ENCODE data around the gene SMG7. TPM values are rescaled to one million over a fixed set of nuclear protein-coding genes. Genes with fewer than 3 reads are reported as not detected.

Gene SMG7
- polyA plus RNA-seq, 1 donor from 2014 or later, result 19.1 TPM

DNA sequence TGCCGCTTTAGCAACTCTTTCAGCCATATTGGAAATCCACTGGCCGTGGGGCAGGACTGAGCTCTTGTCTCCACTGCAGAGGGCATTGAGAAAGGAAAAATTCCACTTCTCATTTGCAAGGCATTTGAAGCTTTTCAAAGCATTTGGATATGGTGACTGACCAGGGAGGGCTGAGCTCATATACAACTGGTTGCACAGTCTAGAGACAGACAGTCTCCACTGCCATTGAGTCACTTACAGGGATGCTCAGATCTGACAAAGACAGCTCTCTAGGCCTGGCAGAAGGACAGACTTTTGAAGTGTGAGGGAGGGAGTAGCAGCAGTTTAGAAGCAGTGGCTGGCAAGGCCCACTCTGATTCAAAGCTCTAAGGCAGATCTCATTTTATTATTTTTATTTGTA is 93.7 kb downstream of the SMG7 start:
- H3K27ac ChIP-seq (ENCODE audit: low read length), result no peak overlapping the region
- TF ChIP-seq, protein P1, sequence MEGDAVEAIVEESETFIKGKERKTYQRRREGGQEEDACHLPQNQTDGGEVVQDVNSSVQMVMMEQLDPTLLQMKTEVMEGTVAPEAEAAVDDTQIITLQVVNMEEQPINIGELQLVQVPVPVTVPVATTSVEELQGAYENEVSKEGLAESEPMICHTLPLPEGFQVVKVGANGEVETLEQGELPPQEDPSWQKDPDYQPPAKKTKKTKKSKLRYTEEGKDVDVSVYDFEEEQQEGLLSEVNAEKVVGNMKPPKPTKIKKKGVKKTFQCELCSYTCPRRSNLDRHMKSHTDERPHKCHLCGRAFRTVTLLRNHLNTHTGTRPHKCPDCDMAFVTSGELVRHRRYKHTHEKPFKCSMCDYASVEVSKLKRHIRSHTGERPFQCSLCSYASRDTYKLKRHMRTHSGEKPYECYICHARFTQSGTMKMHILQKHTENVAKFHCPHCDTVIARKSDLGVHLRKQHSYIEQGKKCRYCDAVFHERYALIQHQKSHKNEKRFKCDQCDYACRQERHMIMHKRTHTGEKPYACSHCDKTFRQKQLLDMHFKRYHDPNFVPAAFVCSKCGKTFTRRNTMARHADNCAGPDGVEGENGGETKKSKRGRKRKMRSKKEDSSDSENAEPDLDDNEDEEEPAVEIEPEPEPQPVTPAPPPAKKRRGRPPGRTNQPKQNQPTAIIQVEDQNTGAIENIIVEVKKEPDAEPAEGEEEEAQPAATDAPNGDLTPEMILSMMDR (IDR thresholded peaks at IDR 0.05; ENCODE audit: poor library complexity, severe bottlenecking), result no peak
- TF ChIP-seq TAF1 (IDR thresholded peaks at IDR 0.05; ENCODE audit: low read depth) (no peak), EZH2 (IDR thresholded peaks at IDR 0.05; ENCODE audit: borderline replicate concordance, insufficient read depth, low read length, poor library complexity, severe bottlenecking) (no peak), RAD21 (conservative IDR thresholded peaks at IDR 0.05) (no peak), SMC3 (conservative IDR thresholded peaks at IDR 0.05; ENCODE audit: poor library complexity) (no peak), EP300 (conservative IDR thresholded peaks at IDR 0.05; ENCODE audit: poor library complexity, severe bottlenecking) (no peak)
- TF ChIP-seq, protein P2, sequence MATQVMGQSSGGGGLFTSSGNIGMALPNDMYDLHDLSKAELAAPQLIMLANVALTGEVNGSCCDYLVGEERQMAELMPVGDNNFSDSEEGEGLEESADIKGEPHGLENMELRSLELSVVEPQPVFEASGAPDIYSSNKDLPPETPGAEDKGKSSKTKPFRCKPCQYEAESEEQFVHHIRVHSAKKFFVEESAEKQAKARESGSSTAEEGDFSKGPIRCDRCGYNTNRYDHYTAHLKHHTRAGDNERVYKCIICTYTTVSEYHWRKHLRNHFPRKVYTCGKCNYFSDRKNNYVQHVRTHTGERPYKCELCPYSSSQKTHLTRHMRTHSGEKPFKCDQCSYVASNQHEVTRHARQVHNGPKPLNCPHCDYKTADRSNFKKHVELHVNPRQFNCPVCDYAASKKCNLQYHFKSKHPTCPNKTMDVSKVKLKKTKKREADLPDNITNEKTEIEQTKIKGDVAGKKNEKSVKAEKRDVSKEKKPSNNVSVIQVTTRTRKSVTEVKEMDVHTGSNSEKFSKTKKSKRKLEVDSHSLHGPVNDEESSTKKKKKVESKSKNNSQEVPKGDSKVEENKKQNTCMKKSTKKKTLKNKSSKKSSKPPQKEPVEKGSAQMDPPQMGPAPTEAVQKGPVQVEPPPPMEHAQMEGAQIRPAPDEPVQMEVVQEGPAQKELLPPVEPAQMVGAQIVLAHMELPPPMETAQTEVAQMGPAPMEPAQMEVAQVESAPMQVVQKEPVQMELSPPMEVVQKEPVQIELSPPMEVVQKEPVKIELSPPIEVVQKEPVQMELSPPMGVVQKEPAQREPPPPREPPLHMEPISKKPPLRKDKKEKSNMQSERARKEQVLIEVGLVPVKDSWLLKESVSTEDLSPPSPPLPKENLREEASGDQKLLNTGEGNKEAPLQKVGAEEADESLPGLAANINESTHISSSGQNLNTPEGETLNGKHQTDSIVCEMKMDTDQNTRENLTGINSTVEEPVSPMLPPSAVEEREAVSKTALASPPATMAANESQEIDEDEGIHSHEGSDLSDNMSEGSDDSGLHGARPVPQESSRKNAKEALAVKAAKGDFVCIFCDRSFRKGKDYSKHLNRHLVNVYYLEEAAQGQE (IDR thresholded peaks at IDR 0.05; ENCODE audit: borderline replicate concordance), result no peak
- H3K9ac ChIP-seq (ENCODE audit: low read length), result no peak overlapping the region
- H4K20me1 ChIP-seq (ENCODE audit: insufficient read depth), result no peaks in the 10 kb centered on the region
- H3K27me3 ChIP-seq (ENCODE audit: insufficient read depth, low read depth, low read length), result no peaks in the 10 kb centered on the region
- H3K79me2 ChIP-seq (replicated peaks; ENCODE audit: insufficient read depth, low read length), result no peaks in the 10 kb centered on the region
- H3F3A ChIP-seq (ENCODE audit: insufficient read depth, low read length, poor library complexity, severe bottlenecking), result no peaks in the 10 kb centered on the region
- H3K36me3 ChIP-seq (ENCODE audit: insufficient read depth, low read length), result no peaks in the 10 kb centered on the region
- H3K4me2 ChIP-seq (ENCODE audit: low read length), result no peak overlapping the region
- H3K9me2 ChIP-seq (ENCODE audit: insufficient read depth, low read length), result no peaks in the 10 kb centered on the region
- H3K9me3 ChIP-seq (ENCODE audit: low read length), result no peaks in the 10 kb centered on the region
- no peak overlapping the region for H2AFZ ChIP-seq (ENCODE audit: low read depth, low read length)
- no peak overlapping the region for H3K4me3 ChIP-seq (ENCODE audit: low read length)

DNA sequence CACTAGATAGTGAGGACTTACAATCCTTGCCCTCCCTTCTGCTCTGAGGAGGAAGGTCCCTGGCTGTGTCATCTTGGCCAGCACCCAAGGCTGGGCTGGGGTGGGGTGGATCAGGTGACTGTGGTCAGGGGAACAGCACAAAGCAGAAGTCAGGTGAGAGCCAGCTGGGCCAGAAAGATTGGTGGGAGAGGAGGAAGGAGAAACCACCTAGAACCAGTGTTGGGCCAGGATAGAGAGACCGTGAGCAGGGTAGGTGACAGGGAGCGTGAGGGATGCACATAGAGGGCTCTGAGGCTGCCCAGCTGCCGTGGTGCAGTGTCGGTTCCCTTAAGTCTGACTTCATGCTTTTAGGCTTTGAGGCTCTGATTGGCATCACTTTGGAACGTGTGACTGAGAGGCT is 95.3 kb downstream of the SMG7 start:
- Histone ChIP-seq H3K27me3 (ENCODE audit: insufficient read depth, low read depth, low read length) (no peaks in the 10 kb centered on the region), H3K4me3 (ENCODE audit: low read length) (no peak overlapping the region), H3K36me3 (ENCODE audit: insufficient read depth, low read length) (no peaks in the 10 kb centered on the region), H3K9me2 (ENCODE audit: insufficient read depth, low read length) (no peaks in the 10 kb centered on the region), H3K9me3 (ENCODE audit: low read length) (no peaks in the 10 kb centered on the region), H3K27ac (ENCODE audit: low read length) (no peak overlapping the region), H3K4me2 (ENCODE audit: low read length) (no peak overlapping the region), H3K79me2 (replicated peaks; ENCODE audit: insufficient read depth, low read length) (no peaks in the 10 kb centered on the region), H3K9ac (ENCODE audit: low read length) (no peak overlapping the region), H2AFZ (ENCODE audit: low read depth, low read length) (no peak overlapping the region), H4K20me1 (ENCODE audit: insufficient read depth) (no peaks in the 10 kb centered on the region), H3F3A (ENCODE audit: insufficient read depth, low read length, poor library complexity, severe bottlenecking) (no peaks in the 10 kb centered on the region)
- no peak for TF ChIP-seq TAF1 (IDR thresholded peaks at IDR 0.05; ENCODE audit: low read depth)
- TF ChIP-seq EP300 (conservative IDR thresholded peaks at IDR 0.05; ENCODE audit: poor library complexity, severe bottlenecking), result no peak
- TF ChIP-seq, protein P1 (IDR thresholded peaks at IDR 0.05; ENCODE audit: poor library complexity, severe bottlenecking), result no peak
- TF ChIP-seq MXI1 (conservative IDR thresholded peaks at IDR 0.05; ENCODE audit: poor library complexity, severe bottlenecking), result no peak
- TF ChIP-seq, protein P2 (IDR thresholded peaks at IDR 0.05; ENCODE audit: borderline replicate concordance), result no peak
- TF ChIP-seq POLR2AphosphoS5 (IDR thresholded peaks at IDR 0.05), result no peak
- TF ChIP-seq EZH2 (IDR thresholded peaks at IDR 0.05; ENCODE audit: borderline replicate concordance, insufficient read depth, low read length, poor library complexity, severe bottlenecking), result no peak
- no peak for TF ChIP-seq SMC3 (conservative IDR thresholded peaks at IDR 0.05; ENCODE audit: poor library complexity)
- no peak for TF ChIP-seq RAD21 (conservative IDR thresholded peaks at IDR 0.05)

Measured in neural cell (in vitro differentiated cells).